ENCODE data around the gene QRICH2.
"Not testable (repeated sequence)": the region's sequence is repeated elsewhere in the genome, so short reads cannot be mapped to it uniquely, and the experiment has no call there.

QRICH2 gene, protein sequence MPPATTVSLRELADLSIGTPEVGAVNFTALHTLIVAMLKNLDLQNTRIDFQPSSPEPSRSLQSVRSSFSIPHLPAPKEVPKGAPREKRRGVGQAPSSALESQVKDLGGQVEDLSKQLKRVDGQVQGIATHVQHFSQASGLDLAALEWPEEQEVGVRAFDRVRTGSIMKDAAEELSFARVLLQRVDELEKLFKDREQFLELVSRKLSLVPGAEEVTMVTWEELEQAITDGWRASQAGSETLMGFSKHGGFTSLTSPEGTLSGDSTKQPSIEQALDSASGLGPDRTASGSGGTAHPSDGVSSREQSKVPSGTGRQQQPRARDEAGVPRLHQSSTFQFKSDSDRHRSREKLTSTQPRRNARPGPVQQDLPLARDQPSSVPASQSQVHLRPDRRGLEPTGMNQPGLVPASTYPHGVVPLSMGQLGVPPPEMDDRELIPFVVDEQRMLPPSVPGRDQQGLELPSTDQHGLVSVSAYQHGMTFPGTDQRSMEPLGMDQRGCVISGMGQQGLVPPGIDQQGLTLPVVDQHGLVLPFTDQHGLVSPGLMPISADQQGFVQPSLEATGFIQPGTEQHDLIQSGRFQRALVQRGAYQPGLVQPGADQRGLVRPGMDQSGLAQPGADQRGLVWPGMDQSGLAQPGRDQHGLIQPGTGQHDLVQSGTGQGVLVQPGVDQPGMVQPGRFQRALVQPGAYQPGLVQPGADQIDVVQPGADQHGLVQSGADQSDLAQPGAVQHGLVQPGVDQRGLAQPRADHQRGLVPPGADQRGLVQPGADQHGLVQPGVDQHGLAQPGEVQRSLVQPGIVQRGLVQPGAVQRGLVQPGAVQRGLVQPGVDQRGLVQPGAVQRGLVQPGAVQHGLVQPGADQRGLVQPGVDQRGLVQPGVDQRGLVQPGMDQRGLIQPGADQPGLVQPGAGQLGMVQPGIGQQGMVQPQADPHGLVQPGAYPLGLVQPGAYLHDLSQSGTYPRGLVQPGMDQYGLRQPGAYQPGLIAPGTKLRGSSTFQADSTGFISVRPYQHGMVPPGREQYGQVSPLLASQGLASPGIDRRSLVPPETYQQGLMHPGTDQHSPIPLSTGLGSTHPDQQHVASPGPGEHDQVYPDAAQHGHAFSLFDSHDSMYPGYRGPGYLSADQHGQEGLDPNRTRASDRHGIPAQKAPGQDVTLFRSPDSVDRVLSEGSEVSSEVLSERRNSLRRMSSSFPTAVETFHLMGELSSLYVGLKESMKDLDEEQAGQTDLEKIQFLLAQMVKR (N-terminal part only)

DNA sequence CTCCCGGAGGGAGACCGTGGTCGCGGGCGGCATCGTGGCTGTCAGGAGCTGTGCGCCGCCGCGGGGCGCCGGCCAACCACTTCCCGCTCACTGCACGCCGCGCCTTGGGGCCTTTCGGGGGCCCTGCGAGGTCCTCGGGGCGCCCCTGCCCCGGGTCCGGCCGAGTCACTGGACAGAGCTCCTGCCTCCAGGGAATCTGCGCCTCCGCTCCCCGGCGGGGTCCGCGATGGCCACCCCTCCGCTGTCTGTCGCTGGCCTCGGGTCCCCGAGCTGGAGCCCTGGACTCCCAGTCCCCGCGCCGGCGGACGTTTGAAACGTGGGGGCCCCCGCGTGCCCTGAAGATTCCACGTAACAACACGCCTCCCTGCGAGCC, at the start of gene QRICH2:
Gene QRICH2 (minus strand): TSS at position 311 of the 373 bp plus-strand sequence. CDS start 278 bp downstream, at position 33.
- no peak for DNase-seq (ENCODE audit: low read depth)

DNA sequence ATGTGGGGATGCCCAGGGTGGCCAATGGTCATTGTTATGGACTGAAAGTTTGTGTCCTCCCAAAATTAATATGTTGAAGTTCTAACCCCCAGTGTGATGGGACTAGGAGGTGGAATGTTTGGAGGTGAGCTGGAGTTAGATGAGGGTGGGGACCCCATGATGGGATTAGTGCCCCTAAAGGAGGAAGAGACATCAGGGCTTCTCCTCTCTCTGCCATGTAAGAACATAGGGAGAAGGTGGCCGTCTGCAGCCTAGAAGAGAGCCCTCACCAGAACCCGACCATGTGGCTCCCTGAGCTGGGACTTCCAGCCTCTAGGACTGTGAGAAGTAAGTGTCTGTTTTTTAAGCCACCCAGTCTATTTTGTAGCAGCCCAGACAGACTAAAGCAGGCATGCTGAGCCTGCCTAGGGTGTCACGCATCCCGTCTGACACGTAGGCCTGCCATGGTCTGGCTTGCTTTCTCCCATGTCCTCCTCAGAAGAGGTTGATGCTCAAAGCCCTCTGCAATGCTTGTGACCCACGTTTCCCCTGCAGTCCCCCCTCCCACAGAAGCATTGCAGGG, 49.6 kb upstream of the QRICH2 start:
- no peak for DNase-seq (ENCODE audit: low read depth)

GRCh38 chr17:76356803-76357456, 48.9 kb upstream of the QRICH2 start:
- DNase-seq (ENCODE audit: low read depth): no peak

- DNase-seq (ENCODE audit: low read depth): no peak
Measured at GRCh38 chr17:76354747-76355310, 46.8 kb upstream of the QRICH2 start.

DNA sequence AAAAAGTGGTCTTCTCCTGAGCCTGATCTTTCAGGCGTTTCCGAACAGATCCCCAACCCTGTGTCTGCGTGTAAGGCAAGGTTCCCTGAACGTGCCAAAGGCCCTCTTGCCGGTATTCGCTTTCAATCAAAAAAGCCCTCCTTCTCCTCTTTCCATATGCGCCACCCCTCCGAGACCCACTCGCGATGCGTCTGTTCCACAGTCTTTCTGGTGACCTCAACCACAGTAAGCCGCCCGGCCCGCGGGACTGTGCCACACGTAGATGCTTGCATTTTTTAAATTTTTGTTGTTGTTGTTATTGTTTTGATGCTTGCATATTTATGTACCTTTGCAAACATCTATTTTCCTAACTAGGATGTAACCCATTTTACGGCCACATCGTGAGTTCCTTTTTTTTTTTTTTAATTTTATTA, 46.2 kb upstream of the QRICH2 start:
- no peak for DNase-seq (ENCODE audit: low read depth)

DNA sequence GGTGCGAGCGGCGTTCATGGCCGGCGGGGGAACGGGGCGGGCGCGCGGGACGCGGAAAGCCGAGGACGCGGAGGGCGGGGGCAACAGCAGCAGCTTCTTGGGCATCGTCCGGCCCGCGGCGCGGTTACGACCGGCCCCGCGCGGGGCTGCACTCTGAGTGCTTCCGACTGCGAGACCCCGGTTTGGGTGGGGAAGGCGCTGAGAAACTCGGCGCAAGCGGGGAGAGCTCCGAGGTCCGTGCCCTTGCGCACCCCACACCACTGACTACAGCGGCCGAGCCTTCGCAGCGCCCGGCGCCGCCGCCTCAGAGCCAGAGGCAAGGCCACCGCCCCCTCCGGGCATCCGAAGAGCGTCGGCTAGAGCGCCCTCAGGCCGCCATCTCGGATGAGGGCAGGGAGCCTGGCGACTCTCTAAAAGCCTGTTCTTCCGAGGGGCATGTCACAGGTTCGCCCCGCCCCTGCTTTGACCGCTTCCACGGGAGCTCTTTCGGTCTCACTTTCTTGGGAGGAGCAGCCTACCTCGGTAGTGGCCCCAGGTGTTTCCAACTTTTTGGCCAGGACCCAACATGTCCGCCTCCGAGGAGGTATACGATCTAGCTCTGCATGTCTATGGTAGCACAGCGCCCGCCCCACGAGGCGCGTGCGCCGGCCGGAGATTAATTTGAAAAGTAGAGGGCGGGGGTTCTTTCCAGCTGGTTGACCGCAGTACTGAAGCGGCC, 45.7 kb upstream of the QRICH2 start, which contains the start of gene PRPSAP1:
Gene PRPSAP1 (minus strand): TSS at position 318 of the 718 bp plus-strand sequence. CDS start 213 bp downstream, at position 105.
- DNase-seq (ENCODE audit: low read depth): peak; percentile 61

DNA sequence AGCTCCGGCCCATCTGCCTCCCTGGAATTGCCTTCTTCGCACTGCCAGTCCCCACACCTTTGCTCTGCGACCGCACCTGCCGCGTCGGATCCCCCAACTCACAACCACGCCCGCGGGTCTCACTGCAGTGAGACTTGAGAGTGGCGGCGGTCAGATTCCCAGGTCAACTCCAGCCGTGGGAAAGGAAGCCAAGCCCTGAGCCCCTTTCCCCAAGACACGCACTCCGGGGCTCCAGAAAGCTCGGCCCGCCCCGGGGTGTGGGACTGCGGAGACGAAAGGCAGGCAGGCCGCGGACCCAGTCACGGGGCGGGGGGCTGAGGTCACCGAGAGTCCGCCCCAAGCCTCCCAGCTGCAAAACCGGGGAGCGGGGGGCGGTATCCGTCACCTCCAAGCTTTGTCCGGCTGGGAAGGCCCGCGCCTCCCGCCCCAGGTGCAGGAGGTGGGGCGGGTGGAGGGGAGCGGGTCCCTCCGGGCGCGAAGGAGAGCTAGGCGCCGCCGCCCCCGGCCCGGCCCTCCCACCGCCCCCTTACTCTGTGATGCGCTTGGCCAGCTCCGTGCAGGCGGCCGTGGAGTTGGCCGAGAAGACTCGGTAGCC, 45.0 kb upstream of the QRICH2 start:
- DNase-seq (ENCODE audit: low read depth): no peak

GRCh38 chr17:76351526-76352071, 43.5 kb upstream of the QRICH2 start:
- DNase-seq (ENCODE audit: low read depth): no peak

DNA sequence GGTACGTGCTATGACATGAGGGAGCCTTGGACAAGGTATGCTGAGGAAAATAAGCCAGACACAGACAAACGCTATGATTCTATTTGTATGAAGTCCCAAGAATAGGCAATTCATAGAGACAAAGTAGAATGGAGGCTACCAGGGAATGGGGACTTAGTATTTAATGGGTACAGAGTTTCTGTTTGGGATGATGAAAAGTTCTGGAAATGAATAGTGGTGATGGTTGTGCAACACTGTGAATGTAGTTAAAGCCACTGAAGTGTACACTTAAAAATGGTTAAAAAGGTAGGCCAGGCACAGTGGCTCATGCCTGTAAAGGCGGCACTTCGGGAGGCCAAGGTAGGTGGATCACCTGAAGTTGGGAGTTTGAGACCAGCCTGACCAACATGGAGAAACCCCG, 42.4 kb upstream of the QRICH2 start:
- DNase-seq (ENCODE audit: low read depth): no peak

GRCh38 chr17:76346936-76347335, 38.9 kb upstream of the QRICH2 start:
- DNase-seq (ENCODE audit: low read depth): not testable (repeated sequence)

DNA sequence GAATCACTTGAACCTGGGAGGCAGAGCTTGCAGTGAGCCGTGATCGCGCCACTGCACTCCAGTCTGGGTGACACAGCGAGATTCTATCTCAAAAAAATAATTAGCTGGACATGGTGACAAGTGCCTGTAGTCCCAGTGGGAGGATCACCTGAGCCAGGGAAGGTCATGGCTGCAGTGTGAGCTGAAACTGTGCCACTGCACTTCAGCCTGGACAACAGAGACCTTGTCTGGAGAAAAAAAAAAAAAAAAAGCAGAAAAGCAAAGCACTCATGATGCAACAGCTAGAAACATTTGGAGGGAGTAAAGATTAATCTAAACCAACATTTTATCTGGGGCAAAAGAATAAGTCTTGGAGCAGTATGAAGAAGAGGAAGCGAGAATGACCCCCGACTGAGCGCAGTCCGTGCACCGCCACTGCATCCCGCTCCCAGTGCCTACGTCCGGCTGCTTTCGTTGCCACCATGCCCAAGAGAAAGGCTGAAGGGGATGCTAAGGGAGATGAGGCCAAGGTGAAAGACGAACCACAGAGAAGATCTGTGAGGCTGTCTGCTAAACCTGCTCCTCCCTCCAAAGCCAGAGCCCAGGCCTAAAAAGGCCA, 37.4 kb upstream of the QRICH2 start:
- no peak for DNase-seq (ENCODE audit: low read depth)

GRCh38 chr17:76343106-76343505, 35.0 kb upstream of the QRICH2 start:
- DNase-seq (ENCODE audit: low read depth): no peak

- DNase-seq (ENCODE audit: low read depth): no peak
Measured at GRCh38 chr17:76341301-76341700, 33.2 kb upstream of the QRICH2 start.

- DNase-seq (ENCODE audit: low read depth): no peak
Measured at GRCh38 chr17:76337413-76337777, 29.3 kb upstream of the QRICH2 start.

DNA sequence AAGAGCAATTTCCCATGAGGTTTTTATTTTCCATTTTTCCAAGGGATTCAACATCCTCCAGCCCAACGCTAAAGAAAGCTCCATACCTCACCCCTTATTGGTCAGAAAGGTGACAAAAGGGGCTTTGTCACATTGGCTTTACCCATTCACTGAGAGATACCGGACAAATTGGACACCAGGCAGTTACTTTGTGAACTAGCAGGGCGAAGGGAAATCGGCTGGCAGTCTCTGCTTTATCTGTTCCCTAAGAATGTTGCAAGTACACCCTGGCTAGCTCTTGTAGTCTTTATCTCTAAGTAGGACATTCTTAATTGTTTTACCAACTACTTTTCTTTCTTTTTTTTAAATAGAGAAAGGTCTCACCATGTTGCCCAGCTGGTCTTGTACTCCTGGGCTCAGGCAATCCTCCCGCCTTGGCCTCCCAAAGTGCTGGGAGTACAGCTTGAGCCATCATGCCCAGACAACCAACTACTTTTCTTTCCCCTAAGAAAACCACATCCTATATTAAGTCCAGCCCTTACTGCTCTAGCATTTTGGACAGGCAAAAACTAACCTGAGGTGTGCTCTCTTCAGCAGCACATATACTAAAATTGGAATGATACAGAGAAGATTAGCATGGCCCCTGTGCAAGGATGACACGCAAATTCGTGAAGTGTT, 28.8 kb upstream of the QRICH2 start:
- DNase-seq (ENCODE audit: low read depth): no peak

- DNase-seq (ENCODE audit: low read depth): no peak
Measured at GRCh38 chr17:76335716-76336381, 27.8 kb upstream of the QRICH2 start.

- DNase-seq (ENCODE audit: low read depth): no peak
Measured at GRCh38 chr17:76333673-76334505, 25.8 kb upstream of the QRICH2 start.

Data from stimulated activated CD8-positive, alpha-beta memory T cell treated with anti-CD3 and anti-CD28 coated beads, Interleukin-15, amount 100 ng/mL, for 24 hours (primary cell).